Esophagus muscularis mucosa (tissue), 4 donors: ENCODE results near the gene PALM2AKAP2.

Experiments used
- CTCF ChIP-seq, 3 experiments: fragments of 200-600 bp in 2 of 3; fragments of 450-650 bp in 1 of 3; sonication (generic) in 2 of 3; IDR thresholded peaks; one replicate each; pipeline ENCODE4 v1.5.1; 2017 to 2019; ENCODE audit warnings: antibody characterized with exemption in 3 of 3, mild to moderate bottlenecking in 2 of 3, moderate library complexity in 1 of 3
- EP300 ChIP-seq: sonication (generic); formaldehyde crosslinking; IDR thresholded peaks from one replicate; pipeline ENCODE4 v1.6.1; 2017; ENCODE audit warnings: antibody characterized with exemption
- POLR2A ChIP-seq: fragments of 450-650 bp; IDR thresholded peaks from one replicate; pipeline ENCODE4 v1.6.1; 2017; ENCODE audit warnings: antibody characterized with exemption, moderate library complexity, mild to moderate bottlenecking, low read depth
- POLR2AphosphoS5 ChIP-seq, 2 donors: sonication (generic); formaldehyde crosslinking; IDR thresholded peaks; one replicate each; pipeline ENCODE4 v1.6.1; 2017; ENCODE audit warnings: antibody characterized with exemption in 2 of 2

- TF ChIP-seq CTCF (IDR thresholded peaks at IDR 0.05) (no peak), EP300 (no peak), POLR2A (no peak), POLR2AphosphoS5 (IDR thresholded peaks at IDR 0.05) (no peak)
These were observed 19.1 kb downstream of the PALM2AKAP2 start for GRCh38 chr9:109799141-109799540.
